HUDEP-2 (cell line): ENCODE measurements around the gene CYYR1.

Experiments
- DNase-seq, 76 experiments: peaks; one replicate each; lab custom pipeline; 2025; ENCODE audit not compliant: unreplicated experiment in 76 of 76; lab: John Stamatoyannopoulos, UW

Gene CYYR1

DNA sequence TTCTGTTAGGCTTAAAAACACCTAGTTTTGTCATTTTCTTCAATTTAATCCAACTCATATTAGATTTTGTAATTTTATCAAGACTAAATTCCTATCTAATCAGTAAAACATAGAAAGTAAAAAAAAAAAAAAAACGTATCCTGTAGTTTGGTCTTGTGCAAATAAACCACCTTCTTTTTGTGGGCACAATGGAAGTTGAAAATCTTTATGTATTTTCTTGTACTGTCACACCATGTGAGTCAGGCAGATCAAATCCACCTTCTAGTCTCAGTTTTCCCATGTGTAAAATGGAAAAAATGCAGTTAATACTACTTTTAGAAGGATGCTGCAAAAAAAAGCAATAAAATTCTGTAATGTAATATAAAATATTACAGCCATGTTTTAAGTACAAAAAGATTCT, 129.8 kb downstream of the CYYR1 start:
- DNase-seq = no peak

DNA sequence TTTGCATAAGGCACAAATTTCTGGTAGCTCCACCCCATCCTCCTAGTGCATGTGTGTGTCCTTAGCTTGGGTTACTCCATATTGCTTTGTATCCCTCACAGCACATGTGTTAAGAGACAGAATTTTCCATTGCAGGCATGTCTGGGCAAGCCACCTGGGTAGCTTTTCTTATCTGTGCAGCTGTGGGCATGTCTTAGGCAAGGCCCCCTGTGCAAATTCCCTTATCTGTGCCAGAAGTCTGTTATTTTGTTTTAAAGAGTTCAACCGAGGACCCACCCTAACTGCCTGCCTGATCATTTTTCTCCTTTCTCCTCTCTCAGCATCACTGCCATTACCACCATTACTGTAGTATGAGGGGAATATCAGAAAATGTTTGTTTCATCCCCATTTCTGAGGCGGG, 131.9 kb downstream of the CYYR1 start:
- DNase-seq = peak in 11 of 76 experiments; percentile 9 to 35 (median 16)

DNA sequence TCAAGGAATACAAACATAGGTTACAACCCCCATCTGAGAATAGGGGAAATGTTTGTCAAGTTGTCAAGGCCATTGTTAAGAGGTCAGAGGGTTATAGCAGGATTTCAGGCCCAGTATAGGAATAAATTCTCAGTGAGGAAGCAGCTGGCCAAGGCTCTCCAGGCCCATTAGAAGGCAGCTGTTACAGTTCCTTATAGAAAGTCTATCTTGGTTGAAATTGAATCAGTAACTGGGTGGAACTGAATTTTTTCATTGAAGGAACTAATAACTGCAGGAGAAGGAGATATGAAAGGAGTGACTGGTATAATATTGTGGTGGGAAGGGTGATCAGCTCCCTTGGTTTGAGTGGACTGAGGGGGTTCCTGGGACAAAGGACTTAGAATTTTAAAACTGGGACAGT, 134.1 kb downstream of the CYYR1 start:
- no peak for DNase-seq

- DNase-seq = no peak
These were observed 135.6 kb downstream of the CYYR1 start for GRCh38 chr21:26437326-26438009.

- DNase-seq = no peak
These were observed 139.7 kb downstream of the CYYR1 start for GRCh38 chr21:26433386-26433785.

DNA sequence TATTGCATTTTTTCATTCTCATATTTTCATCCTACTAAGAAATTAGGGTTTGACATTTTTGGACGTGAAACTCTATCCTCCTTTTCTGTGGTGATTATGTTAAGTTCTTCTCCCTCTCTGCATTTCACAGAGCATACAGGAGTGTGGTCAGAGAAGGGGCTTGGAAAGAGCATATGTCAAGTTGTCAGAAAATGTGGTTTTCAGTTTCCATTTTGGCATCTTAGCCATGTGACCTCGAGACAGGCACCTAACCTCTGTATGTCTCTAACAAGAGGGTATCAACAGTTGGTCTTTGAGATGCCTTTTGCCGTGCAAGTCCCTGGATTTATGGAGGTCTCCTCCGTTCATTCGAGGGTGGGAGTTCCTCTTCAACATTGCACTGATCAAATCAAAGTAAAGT, 140.7 kb downstream of the CYYR1 start:
- no peak for DNase-seq

DNA sequence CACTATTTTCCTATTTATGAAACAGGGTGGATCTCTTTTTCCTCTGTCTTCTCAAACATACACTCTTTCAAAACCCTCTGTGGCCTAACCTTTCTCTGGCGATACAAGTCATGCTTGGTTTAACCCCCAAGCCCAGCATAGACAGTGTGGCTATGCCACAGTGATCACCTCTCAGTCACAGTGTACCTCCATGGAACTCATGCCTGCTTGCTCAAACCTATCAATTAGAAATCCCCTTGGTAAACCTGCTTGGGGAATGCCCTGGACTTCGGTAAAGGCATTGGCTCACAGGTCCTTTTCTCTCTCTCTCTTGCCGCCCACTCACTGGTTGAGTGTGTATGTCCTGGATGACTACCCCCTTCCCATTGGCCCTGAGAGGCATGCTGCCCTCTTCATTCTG, 147.5 kb downstream of the CYYR1 start:
- DNase-seq = no peak

GRCh38 chr21:26423511-26423910, 149.6 kb downstream of the CYYR1 start:
- DNase-seq = no peak

- no peak for DNase-seq
These were observed 150.4 kb downstream of the CYYR1 start for GRCh38 chr21:26422706-26423105.

DNA sequence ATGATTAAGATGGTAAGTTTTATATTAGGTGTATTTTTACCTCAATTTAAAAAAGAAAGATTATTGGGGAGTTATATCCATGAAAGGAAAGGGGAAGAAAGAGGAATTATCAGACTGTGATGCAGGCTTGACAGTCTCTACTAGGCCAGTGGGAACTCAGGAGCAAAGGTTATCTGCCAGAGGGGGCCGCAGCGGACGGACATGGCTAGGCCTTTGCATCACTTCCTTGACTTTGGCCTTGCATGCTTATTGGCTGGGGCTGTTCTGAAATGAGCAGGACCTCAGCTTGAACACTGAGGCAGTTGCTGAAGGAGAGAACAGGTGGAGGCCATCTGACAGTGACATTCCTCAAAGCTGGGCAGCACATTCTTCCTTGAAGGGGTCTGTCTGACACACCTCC, 150.9 kb downstream of the CYYR1 start:
- DNase-seq = no peak

- DNase-seq = no peak
These were observed 151.4 kb downstream of the CYYR1 start for GRCh38 chr21:26421724-26422123.
